OCI-LY1 (cell line): ENCODE data around the gene HAUS8.

ENCODE experiments used
- H2AFZ ChIP-seq: fragments of 200-600 bp; sonication (generic), shearing (Covaris generic); 2 replicates; pipeline ENCODE4 v1.6.0; 2014; ENCODE audit warnings: antibody characterized with exemption, mild to moderate bottlenecking, low read length
- H3F3A ChIP-seq: fragments of 200-600 bp; sonication (generic), shearing (Covaris generic); 2 replicates; pipeline ENCODE4 v1.6.0; 2014; ENCODE audit warnings: mild to moderate bottlenecking, antibody characterized with exemption, low read length, moderate library complexity; ENCODE audit not compliant: insufficient read depth
- H3K27ac ChIP-seq: fragments of 200-600 bp; sonication (generic); 2 replicates; pipeline ENCODE4 v1.5.1; 2014; ENCODE audit warnings: low read length, mixed run types, mild to moderate bottlenecking, low read depth; ENCODE audit not compliant: poor library complexity, severe bottlenecking
- H3K27me3 ChIP-seq: fragments of 200-600 bp; sonication (generic); 2 replicates; pipeline ENCODE4 v1.6.0; 2014; ENCODE audit warnings: antibody characterized with exemption, mild to moderate bottlenecking, low read length, moderate library complexity; ENCODE audit not compliant: insufficient read depth
- H3K36me3 ChIP-seq: fragments of 200-600 bp; sonication (generic); 2 replicates; pipeline ENCODE4 v1.6.1; 2014; ENCODE audit warnings: mild to moderate bottlenecking, antibody characterized with exemption, low read length, moderate library complexity, mixed read lengths; ENCODE audit not compliant: insufficient read depth
- H3K4me1 ChIP-seq: fragments of 200-600 bp; sonication (generic); 2 replicates; pipeline ENCODE4 v1.5.1; 2014; ENCODE audit warnings: mild to moderate bottlenecking, low read length, moderate library complexity; ENCODE audit not compliant: insufficient read depth, severe bottlenecking
- H3K4me2 ChIP-seq: fragments of 200-600 bp; sonication (generic), shearing (Covaris generic); 2 replicates; pipeline ENCODE4 v1.6.1; 2014; ENCODE audit warnings: low read length
- H3K4me3 ChIP-seq: fragments of 200-600 bp; sonication (generic); 2 replicates; pipeline ENCODE4 v1.5.1; 2014; ENCODE audit warnings: low read length, low read depth, mild to moderate bottlenecking, mixed read lengths; ENCODE audit not compliant: poor library complexity, severe bottlenecking
- H3K79me2 ChIP-seq: fragments of 200-600 bp; shearing (Covaris generic); 2 replicates; pipeline ENCODE4 v1.6.1; 2016; ENCODE audit warnings: mixed run types, low read length, mixed read lengths; ENCODE audit not compliant: insufficient read depth
- H3K9ac ChIP-seq: fragments of 200-600 bp; sonication (generic), shearing (Covaris generic); 2 replicates; pipeline ENCODE4 v1.6.1; 2014; ENCODE audit warnings: mild to moderate bottlenecking, low read length, mixed read lengths
- H3K9me2 ChIP-seq: fragments of 200-600 bp; sonication (generic), shearing (Covaris generic); 2 replicates; pipeline ENCODE4 v1.6.1; 2014; ENCODE audit warnings: low read depth, mild to moderate bottlenecking, low read length, mixed read lengths
- H3K9me3 ChIP-seq: fragments of 200-600 bp; shearing (Covaris generic); 2 replicates; pipeline ENCODE4 v1.6.1; 2014; ENCODE audit warnings: low read length, mixed read lengths
- H4K20me1 ChIP-seq: fragments of 200-600 bp; sonication (generic), shearing (Covaris generic); 2 replicates; pipeline ENCODE4 v1.6.0; 2016; ENCODE audit warnings: mild to moderate bottlenecking, low read length; ENCODE audit not compliant: insufficient read depth
- EZH2 ChIP-seq: fragments of 200-600 bp; sonication (generic), shearing (Covaris generic); IDR thresholded peaks from 2 replicates; pipeline ENCODE4 v1.8.0; 2017; ENCODE audit warnings: borderline replicate concordance, mixed run types, mild to moderate bottlenecking, antibody characterized with exemption, low read length, moderate library complexity, mixed read lengths
- TF ChIP-seq, protein P1 (sequence below): fragments of 200-600 bp; sonication (generic), shearing (Covaris generic); IDR thresholded peaks from 2 replicates; pipeline ENCODE4 v1.5.1; 2017; ENCODE audit warnings: mild to moderate bottlenecking, antibody characterized with exemption, low read length, moderate library complexity, mixed read lengths

HAUS8 gene

DNA sequence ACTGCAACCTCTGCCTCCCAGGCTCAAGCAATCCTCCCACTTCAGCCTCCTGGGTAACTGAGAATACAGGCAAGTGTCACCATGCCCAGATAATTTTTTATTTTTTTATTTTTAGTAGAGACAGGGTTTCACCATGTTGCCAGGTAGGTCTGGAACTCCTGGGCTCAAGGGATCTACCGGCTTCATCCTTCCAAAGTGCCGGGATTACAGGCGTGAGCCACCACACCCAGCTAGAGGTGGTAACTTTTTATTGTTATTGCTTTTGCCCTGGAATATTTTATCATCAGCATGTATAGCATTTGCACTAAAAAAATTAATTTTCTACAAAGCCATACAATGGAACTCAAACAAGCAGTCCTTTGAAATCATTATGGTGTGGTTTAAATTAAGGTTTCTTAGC, 14.0 kb downstream of the HAUS8 start:
- no peaks in the 10 kb centered on the region for H3K27me3 ChIP-seq
- H3K9me2 ChIP-seq, result no peaks in the 10 kb centered on the region
- no peaks in the 10 kb centered on the region for H4K20me1 ChIP-seq
- no peak overlapping the region for H3K9ac ChIP-seq
- H3K9me3 ChIP-seq, result no peaks in the 10 kb centered on the region
- H2AFZ ChIP-seq, result no peak overlapping the region
- H3K4me1 ChIP-seq, result no peaks in the 10 kb centered on the region
- peaks cover 95% of the 10 kb centered on the region for H3K36me3 ChIP-seq
- TF ChIP-seq, protein P1, sequence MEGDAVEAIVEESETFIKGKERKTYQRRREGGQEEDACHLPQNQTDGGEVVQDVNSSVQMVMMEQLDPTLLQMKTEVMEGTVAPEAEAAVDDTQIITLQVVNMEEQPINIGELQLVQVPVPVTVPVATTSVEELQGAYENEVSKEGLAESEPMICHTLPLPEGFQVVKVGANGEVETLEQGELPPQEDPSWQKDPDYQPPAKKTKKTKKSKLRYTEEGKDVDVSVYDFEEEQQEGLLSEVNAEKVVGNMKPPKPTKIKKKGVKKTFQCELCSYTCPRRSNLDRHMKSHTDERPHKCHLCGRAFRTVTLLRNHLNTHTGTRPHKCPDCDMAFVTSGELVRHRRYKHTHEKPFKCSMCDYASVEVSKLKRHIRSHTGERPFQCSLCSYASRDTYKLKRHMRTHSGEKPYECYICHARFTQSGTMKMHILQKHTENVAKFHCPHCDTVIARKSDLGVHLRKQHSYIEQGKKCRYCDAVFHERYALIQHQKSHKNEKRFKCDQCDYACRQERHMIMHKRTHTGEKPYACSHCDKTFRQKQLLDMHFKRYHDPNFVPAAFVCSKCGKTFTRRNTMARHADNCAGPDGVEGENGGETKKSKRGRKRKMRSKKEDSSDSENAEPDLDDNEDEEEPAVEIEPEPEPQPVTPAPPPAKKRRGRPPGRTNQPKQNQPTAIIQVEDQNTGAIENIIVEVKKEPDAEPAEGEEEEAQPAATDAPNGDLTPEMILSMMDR, result no peak
- TF ChIP-seq EZH2, result no peak
- H3K4me2 ChIP-seq, result no peak overlapping the region
- H3K79me2 ChIP-seq, result peaks cover 34% of the 10 kb centered on the region
- no peak overlapping the region for H3K27ac ChIP-seq
- no peak overlapping the region for H3K4me3 ChIP-seq
- H3F3A ChIP-seq, result no peaks in the 10 kb centered on the region

- H3K4me2 ChIP-seq, result no peak overlapping the region
- H3F3A ChIP-seq, result no peaks in the 10 kb centered on the region
- no peaks in the 10 kb centered on the region for H3K9me3 ChIP-seq
- H3K79me2 ChIP-seq, result peaks cover 30% of the 10 kb centered on the region
- no peak overlapping the region for H3K9ac ChIP-seq
- no peaks in the 10 kb centered on the region for H3K4me1 ChIP-seq
- no peaks in the 10 kb centered on the region for H3K27me3 ChIP-seq
- H3K4me3 ChIP-seq, result no peak overlapping the region
- no peak overlapping the region for H3K27ac ChIP-seq
- H4K20me1 ChIP-seq, result no peaks in the 10 kb centered on the region
- peaks cover 95% of the 10 kb centered on the region for H3K36me3 ChIP-seq
- no peaks in the 10 kb centered on the region for H3K9me2 ChIP-seq
- TF ChIP-seq EZH2, result no peak
- TF ChIP-seq, protein P1, result no peak
- no peak overlapping the region for H2AFZ ChIP-seq
Observed at GRCh38 chr19:17060802-17061201, 14.4 kb downstream of the HAUS8 start.

DNA sequence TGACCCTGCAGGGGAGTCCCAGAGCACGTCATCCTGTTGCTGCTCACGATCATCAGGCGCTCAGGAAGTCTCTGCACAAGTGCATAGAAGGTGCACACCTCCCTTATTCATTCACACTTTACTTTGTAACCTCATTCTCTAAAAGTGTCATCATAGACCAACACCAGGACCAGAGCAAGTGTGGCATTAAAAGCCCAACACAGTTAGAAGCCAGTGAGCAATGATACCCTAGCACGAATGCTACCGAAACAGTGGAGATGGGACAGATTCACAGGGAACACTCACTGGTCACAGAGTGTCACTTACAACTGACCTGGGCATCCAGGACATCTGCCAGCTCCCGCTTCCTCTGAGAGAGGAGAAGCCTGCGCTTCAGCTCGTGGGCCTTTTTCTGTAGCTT, 17.0 kb downstream of the HAUS8 start:
- no peak overlapping the region for H3K4me3 ChIP-seq
- no peak overlapping the region for H3K27ac ChIP-seq
- H3F3A ChIP-seq, result no peaks in the 10 kb centered on the region
- no peak overlapping the region for H3K9ac ChIP-seq
- no peaks in the 10 kb centered on the region for H4K20me1 ChIP-seq
- H3K9me2 ChIP-seq, result no peaks in the 10 kb centered on the region
- no peaks in the 10 kb centered on the region for H3K9me3 ChIP-seq
- H3K27me3 ChIP-seq, result no peaks in the 10 kb centered on the region
- peaks cover 6% of the 10 kb centered on the region for H3K79me2 ChIP-seq
- peaks cover 94% of the 10 kb centered on the region for H3K36me3 ChIP-seq
- no peaks in the 10 kb centered on the region for H3K4me1 ChIP-seq
- no peak overlapping the region for H3K4me2 ChIP-seq
- no peak overlapping the region for H2AFZ ChIP-seq
- TF ChIP-seq EZH2, result no peak
- TF ChIP-seq, protein P1, result no peak
